Measurements from ENCODE around the gene NENF.

Gene NENF

DNA sequence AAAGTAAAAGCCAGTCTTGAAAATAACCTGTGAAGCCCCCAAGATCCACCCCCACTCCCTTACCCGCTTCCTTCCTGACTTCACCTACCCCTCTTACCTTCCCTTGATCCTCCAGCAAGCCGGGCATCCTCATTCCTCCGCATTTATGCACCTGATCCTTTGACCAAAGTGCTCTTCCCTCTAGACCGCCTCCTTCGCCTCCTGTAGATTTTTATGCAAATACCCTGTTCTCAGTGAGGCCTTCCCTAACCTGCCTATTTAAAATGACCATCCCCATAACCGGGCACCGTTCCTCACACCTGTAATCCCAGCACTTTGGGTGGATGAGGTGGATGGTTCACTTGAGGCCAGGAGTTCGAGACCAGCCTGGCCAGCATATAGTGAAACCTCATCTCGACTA lies 1.1 kb upstream of the NENF start:
- DNase-seq (ENCODE audit: low read depth) = no peak

GRCh38 chr1:212432272-212432660 lies 454 bp upstream of the NENF start:
- peak; percentile 13 for DNase-seq (ENCODE audit: low read depth)

DNA sequence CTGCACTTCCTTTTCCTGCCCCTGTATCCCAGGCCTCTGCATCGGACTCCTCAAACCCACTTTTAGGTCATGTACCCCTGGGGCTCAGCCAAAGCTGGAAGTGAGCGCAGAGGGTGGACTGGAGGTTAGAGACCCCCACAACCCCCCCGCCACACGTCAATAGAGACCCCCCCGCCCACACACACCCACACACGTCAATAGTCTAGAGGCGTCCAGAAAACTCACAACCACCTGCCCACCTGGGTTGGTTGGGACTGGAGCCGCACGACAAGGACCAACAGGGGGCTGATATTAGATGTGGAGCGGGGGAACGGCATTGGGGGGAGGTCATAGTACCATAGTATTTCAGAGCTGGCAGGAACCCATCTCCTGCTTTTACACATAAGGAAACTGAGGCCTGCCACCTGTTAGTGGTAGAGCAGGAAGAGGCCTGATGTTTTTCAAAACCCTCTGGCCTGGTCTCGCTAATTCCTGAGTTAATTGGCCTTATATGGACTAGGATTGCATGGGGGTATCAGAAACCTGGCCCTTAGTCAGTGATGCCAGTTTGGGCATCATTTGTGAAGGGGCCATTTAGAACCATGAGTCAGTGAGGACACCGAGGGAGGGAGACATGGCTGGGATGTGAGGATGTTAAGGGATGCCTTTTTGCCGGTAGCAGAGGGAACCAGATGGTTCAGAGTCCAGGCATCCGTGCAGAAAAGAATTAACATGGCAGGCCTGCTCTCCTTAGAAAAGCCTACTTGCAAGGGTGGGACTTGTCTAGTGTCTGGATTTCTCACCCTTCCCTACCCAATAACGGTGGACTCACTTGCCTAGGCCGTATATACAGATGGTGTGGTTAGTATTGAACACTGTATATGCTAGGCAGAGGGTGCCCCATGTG lies 1.1 kb downstream of the NENF start:
- DNase-seq (ENCODE audit: low read depth) = no peak

DNA sequence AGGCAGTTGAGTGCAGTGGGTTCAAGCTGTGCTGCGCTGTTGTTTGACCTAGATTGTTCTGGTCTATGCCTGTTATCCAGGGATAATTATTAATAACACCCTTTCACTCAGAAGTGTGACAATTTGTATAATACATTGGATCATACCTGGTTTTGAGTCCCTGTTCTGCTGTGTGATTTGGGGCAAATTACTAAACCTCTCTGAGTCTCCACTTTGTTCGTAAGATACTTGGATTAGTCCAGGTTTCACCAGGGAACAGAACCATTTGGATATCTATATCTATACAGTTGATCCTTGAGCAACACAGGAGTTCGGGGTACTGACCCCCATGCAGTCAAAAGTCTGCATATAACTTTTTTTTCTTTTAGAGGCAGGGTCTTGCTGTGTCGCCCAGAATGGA lies 2.3 kb downstream of the NENF start:
- DNase-seq (ENCODE audit: low read depth) = no peak

GRCh38 chr1:212437179-212437798 lies 4.6 kb downstream of the NENF start:
- DNase-seq (ENCODE audit: low read depth) = no peak

- DNase-seq (ENCODE audit: low read depth) = no peak
Measured at GRCh38 chr1:212438831-212439237, 6.1 kb downstream of the NENF start.

- no peak for DNase-seq (ENCODE audit: low read depth)
Measured at GRCh38 chr1:212440419-212440818, 7.7 kb downstream of the NENF start.

GRCh38 chr1:212442408-212442807 lies 9.7 kb downstream of the NENF start:
- no peak for DNase-seq (ENCODE audit: low read depth)

DNA sequence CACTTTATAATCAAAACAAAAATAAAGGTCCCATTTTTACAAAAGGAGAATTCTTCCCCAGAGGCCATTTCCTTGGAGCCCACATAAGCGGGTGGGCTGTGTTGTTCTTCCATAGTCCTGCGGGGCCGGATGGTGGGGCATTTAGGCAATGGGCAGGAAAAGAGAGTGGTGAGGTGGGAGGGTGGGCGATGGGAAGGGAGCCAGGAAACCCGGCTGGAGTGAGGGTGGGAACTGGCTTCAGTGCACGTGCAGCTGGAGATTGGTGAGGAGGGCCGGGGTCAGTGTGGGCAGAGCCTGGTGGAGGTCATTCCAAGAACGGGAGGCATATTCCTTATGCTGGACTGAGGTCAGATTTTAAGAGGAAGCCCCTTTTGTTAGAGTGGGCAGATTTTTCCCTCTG lies 13.6 kb downstream of the NENF start:
- DNase-seq (ENCODE audit: low read depth) = no peak

GRCh38 chr1:212447478-212447877 lies 14.8 kb downstream of the NENF start:
- DNase-seq (ENCODE audit: low read depth) = no peak

DNA sequence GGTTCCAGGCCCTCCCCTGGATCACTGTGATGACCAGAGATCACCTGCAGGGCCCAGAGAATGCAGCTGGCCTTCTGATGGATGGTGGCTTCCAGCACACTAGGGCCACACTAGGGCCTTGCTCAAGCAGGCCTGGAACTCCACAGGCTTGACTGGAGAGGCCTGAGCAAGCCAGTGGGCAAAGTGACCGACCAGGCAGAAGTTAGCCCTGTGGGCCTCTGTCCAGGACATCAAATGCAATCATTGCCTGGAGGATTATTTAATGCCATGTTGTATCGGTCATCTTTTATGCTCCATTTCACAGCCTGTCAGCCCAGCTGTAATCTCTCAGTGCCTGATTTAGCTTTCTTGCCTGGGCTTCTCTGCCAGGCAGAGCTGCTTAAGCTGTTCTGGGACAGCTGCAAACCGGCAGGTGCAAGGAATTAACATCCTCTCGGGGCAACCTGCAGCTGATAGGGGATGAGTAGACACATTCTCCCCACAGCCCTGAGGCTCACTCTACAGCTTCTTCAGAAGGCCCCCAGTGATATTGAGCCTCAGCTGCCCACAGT lies 17.7 kb downstream of the NENF start:
- DNase-seq (ENCODE audit: low read depth) = no peak

DNA sequence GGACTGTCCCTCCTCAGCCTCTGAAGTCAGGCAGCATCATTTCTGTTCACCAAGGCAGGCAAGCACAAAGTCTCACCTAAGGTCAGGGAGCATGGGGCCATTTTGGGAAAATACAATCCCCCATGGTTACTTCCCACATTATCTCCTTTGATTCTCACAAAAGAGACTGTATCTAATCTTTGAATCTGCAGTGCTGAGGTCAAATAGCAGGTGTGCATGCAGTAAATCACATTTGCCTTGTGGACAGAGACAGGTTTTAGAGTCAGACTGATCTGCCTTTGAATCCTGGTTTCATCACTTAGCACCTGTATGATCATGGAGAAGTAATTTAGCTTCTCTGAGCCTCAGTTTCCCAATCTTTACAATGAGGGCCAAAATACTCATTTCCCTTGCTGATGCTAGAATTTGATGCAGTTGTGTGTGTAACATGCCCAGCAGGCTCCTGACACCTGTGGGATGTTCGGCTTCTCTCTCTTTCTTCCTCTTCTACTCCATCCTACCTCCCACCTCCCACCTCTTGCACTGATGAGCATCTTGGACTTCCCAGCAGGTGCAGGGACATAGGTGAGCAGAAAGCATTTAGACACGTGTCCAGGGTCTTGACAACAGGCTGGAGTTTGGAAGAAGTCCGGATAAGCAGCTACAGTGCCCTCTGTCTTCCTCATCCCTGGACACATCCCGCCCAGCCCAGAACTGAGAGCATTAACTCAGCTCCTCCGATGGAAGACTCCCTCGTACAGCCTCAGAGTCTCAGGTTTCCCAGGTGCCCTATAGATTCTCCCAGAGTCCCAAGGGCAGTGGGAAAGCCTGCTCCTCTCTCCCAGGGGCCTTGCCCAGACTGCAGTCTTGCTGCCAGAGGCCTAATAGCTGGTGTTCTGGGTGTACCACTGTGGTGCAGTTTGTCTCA lies 18.9 kb downstream of the NENF start:
- DNase-seq (ENCODE audit: low read depth) = no peak

- peak; percentile 46 for DNase-seq (ENCODE audit: low read depth)
Measured at GRCh38 chr1:212452323-212453155, 19.8 kb downstream of the NENF start.

- DNase-seq (ENCODE audit: low read depth) = no peak
Measured at GRCh38 chr1:212453156-212453857, 20.6 kb downstream of the NENF start.

DNA sequence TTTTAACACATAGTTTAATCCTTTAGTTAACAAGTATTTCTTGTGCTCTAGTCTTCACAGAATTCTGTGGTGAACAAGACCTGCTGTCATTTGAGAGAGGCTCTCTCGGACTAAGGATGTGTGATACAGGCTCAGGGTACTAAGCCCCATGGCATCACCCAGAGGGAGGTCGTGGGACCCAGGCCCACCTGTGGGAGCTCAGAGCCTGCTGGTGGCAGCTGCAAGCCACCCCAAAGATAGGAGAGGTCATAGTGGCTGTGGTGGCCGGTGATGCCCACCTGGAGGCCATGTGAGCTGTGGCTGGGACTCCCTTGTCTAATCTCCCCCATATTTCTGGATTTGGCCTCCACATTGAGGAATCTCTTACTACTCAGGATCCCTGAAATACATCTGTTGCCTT lies 22.0 kb downstream of the NENF start:
- no peak for DNase-seq (ENCODE audit: low read depth)

GRCh38 chr1:212455401-212455800 lies 22.7 kb downstream of the NENF start:
- DNase-seq (ENCODE audit: low read depth) = no peak

- DNase-seq (ENCODE audit: low read depth) = peak; percentile 79
Measured at GRCh38 chr1:212455803-212456528, 23.2 kb downstream of the NENF start.

DNA sequence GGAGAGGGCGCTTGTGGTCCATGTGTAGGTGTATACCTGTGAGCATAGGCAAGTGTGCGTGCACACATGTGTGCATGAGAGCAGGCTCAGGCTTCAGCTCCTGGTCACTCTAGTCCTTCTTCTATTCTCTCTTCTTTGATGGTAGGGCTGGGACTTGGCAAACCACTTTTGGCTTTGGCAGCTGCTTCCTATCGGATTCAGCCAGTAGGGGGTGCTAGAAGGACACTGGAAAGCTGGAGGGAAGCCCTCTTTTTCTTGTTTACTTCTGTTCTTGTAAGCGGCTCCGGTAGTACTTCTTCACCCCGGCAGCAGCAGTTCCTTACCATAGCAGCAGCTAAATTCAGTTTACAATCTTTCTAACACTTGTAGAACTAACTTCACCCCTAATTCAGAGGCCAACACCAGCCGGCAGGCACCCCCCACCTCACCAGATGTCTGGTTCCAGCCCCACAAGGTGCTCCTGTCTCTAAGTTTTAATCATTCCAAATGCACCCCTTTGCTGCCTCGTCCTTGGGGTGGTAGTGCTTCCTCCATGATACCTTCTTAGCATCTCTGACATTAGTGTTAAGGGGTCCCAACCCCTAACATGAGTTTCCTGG lies 25.1 kb downstream of the NENF start:
- peak; percentile 77 for DNase-seq (ENCODE audit: low read depth)

DNA sequence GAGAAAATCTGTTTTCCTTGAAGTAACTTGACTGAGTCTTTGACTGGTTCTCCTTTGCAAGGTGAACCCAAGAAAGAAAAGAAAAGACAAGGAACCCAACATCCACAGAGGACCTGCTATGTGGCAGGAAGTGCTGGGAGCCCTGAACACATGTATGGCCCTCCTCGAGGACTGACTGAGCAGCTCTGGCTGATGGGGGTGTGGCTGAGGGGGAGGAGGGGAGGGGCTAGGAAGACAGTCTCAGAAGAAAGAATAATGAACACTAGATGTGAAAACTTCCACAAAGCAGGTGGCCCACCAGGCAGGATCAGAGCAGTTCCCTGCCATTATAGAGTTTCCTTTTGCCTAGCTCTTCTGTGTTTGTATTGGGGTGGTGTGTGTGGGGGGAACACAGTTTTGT lies 26.1 kb downstream of the NENF start:
- no peak for DNase-seq (ENCODE audit: low read depth)

GRCh38 chr1:212459656-212460055 lies 26.9 kb downstream of the NENF start:
- no peak for DNase-seq (ENCODE audit: low read depth)

All from ELR (cell line).